HepG2 (cell line): Measurements from ENCODE around the gene TUBB4A. TPM values are rescaled to one million over a fixed set of nuclear protein-coding genes. Genes with fewer than 3 reads are reported as not detected.

Experiments used
- ATAC-seq: fragments of 200-7000 bp; cut with Tn5 transposase; 3 replicates; pipeline ENCODE4 v1.9.1; 2020; ENCODE audit warnings: mild to moderate bottlenecking, moderate library complexity
- BruUV-seq: library from RNA; stranded (reverse); fragments of 400-500 nt; replicated peaks from 2 replicates; lab custom pipeline; 2021; lab: Mats Ljungman, UMichigan
- CTCF ChIA-PET: fragments of 300-600 bp; formaldehyde crosslinking; extraction: SDS; loops from one replicate; lab custom pipeline; 2021; ENCODE audit warnings: low total read pairs, inconsistent platforms, low intra/inter-chr PET ratio; lab: Yijun Ruan, JAX
- POLR2A ChIA-PET: fragments of 350-600 bp; sonication (Branson Sonifier 250); formaldehyde crosslinking; loops from one replicate; lab custom pipeline; 2020; ENCODE audit warnings: antibody characterized with exemption, inconsistent platforms; lab: Yijun Ruan, JAX
- DNase-seq: peaks from one replicate; pipeline ENCODE4 v3.0.0-alpha.2; 2015; ENCODE audit warnings: low spot score
- FAIRE-seq: peaks from 3 replicates; lab custom pipeline; 2011; peaks lifted over from hg19 to GRCh38; lab: Jason Lieb, UNC
- H2AFZ ChIP-seq: one replicate; pipeline ENCODE4 v1.6.1; 2011; ENCODE audit warnings: low read length, inconsistent platforms
- H3K27ac ChIP-seq: fragments of 300-600 bp; 3 replicates; pipeline ENCODE4 v1.8.0; 2011; ENCODE audit warnings: mixed run types, mild to moderate bottlenecking, mixed read lengths, low read length, inconsistent platforms; ENCODE audit not compliant: insufficient read depth; ENCODE audit errors: extremely low read length
- H3K27me3 ChIP-seq, 2 experiments: fragments of 200-600 bp in 1 of 2; 2 replicates in 1 of 2; 3 replicates in 1 of 2; pipeline versions ENCODE4 v1.6.0 to v1.8.0; 2011; ENCODE audit warnings: low read length in 2 of 2, mild to moderate bottlenecking in 2 of 2, moderate library complexity in 2 of 2, inconsistent platforms in 1 of 2; ENCODE audit not compliant: insufficient read depth in 2 of 2, control insufficient read depth in 1 of 2
- H3K36me3 ChIP-seq, 2 experiments: fragments of 200-600 bp in 1 of 2; replicated peaks in 1 of 2; 2 replicates in 1 of 2; 3 replicates in 1 of 2; pipeline versions ENCODE4 v1.5.1 to v1.8.0; 2011; ENCODE audit warnings: low read length in 2 of 2, inconsistent platforms in 1 of 2; ENCODE audit not compliant: insufficient read depth in 2 of 2, control insufficient read depth in 1 of 2
- H3K4me1 ChIP-seq: 2 replicates; pipeline ENCODE4 v1.5.1; 2012; ENCODE audit warnings: low read length, inconsistent platforms; ENCODE audit not compliant: insufficient read depth
- H3K4me2 ChIP-seq: 2 replicates; pipeline ENCODE4 v1.6.0; 2011; ENCODE audit warnings: low read depth, low read length, inconsistent platforms
- H3K4me3 ChIP-seq, 3 experiments: fragments of 200-600 bp in 1 of 3; sonication (generic), shearing (Covaris generic) in 1 of 3; replicated peaks in 1 of 3; 2 replicates each; pipeline ENCODE4 v1.5.1; 2011 to 2016; ENCODE audit warnings: low read length in 3 of 3, inconsistent platforms in 2 of 3, low read depth in 2 of 3, mild to moderate bottlenecking in 2 of 3, control low read depth in 1 of 3, mixed read lengths in 1 of 3; ENCODE audit not compliant: insufficient read depth in 1 of 3
- H3K79me2 ChIP-seq: one replicate; pipeline ENCODE4 v1.6.1; 2011; ENCODE audit warnings: low read length, inconsistent platforms; ENCODE audit not compliant: insufficient read depth
- H3K9ac ChIP-seq: 2 replicates; pipeline ENCODE4 v1.6.0; 2011; ENCODE audit warnings: mild to moderate bottlenecking, low read depth, low read length, inconsistent platforms; ENCODE audit not compliant: insufficient read depth
- H3K9me3 ChIP-seq: 2 replicates; pipeline ENCODE4 v1.5.1; 2012; ENCODE audit warnings: mild to moderate bottlenecking, low read length
- H4K20me1 ChIP-seq: 2 replicates; pipeline ENCODE4 v1.6.0; 2011; ENCODE audit warnings: inconsistent platforms, mild to moderate bottlenecking, low read length, moderate library complexity; ENCODE audit not compliant: insufficient read depth
- IRF2 ChIP-seq: IDR thresholded peaks from 2 replicates; pipeline ENCODE4 v1.6.1; 2018; ENCODE audit warnings: missing genetic modification reagents, missing compliant biosample characterization
- JDP2 ChIP-seq: sonication (generic); formaldehyde crosslinking; IDR thresholded peaks from 2 replicates; pipeline ENCODE4 v1.8.1; 2022; ENCODE audit warnings: missing genetic modification reagents, borderline replicate concordance
- KAT8 ChIP-seq: IDR thresholded peaks from 2 replicates; pipeline ENCODE4 v1.6.1; 2016; ENCODE audit warnings: missing genetic modification reagents, missing compliant biosample characterization
- KLF16 ChIP-seq, 2 experiments: sonication (generic) in 1 of 2; formaldehyde crosslinking in 1 of 2; IDR thresholded peaks; 2 replicates each; pipeline versions ENCODE4 v1.6.1 to v1.8.0; 2016 to 2023; ENCODE audit warnings: missing genetic modification reagents in 2 of 2, missing compliant biosample characterization in 1 of 2
- MAZ ChIP-seq, 2 experiments: sonication (generic) in 1 of 2; formaldehyde crosslinking in 1 of 2; IDR thresholded peaks; 2 replicates each; pipeline versions ENCODE4 v1.5.0 to v1.6.1; 2012 to 2020; ENCODE audit warnings: low read depth in 2 of 2, mild to moderate bottlenecking in 2 of 2, borderline replicate concordance in 1 of 2, improper control_type of control experiment in 1 of 2, low read length in 1 of 2, missing genetic modification reagents in 1 of 2, moderate library complexity in 1 of 2
- MEF2D ChIP-seq: sonication (generic); formaldehyde crosslinking; IDR thresholded peaks from 2 replicates; pipeline ENCODE4 v1.5.1; 2020; ENCODE audit warnings: mild to moderate bottlenecking, missing genetic modification reagents
- ZBTB7B ChIP-seq: sonication (generic); formaldehyde crosslinking; IDR thresholded peaks from 2 replicates; pipeline ENCODE4 v1.4.0; 2020; ENCODE audit warnings: missing genetic modification reagents
- ZNF207 ChIP-seq: fragments of 450-650 bp; IDR thresholded peaks from 2 replicates; pipeline ENCODE4 v1.6.1; 2016; ENCODE audit warnings: antibody characterized with exemption, borderline replicate concordance
- WGBS: methylation state at CpG from one replicate; pipeline ENCODE4 v1.1.6; 2017; ENCODE audit warnings: low lambda C conversion rate; 5-methylcytosine and 5-hydroxymethylcytosine counted together
- in situ Hi-C: cut with HindIII; loops from 2 replicates; pipeline ENCODE4 v1.10.0; 2017; ENCODE audit warnings: low pct_unique_long_range_greater_than_20kb; ENCODE audit not compliant: extremely low pct_ligation_motif_present
- intact Hi-C: fragments of 100-400 bp; cut with micrococcal nuclease; formaldehyde crosslinking; loops from one replicate; pipeline ENCODE4 v1.10.0; 2022; ENCODE audit not compliant: unreplicated experiment
- polyA plus RNA-seq, 8 experiments: library from polyadenylated mRNA; depleted of rRNA in 3 of 8; stranded (reverse) in 7 of 8; unstranded in 1 of 8; fragments of >200 nt; fragmentation: Illumina TruSeq in 4 of 8; extraction: Trizol in 4 of 8; gene quantifications; 2 replicates each; pipeline versions ENCODE4 v1.2.1 to v1.2.3, GENCODE V29; 2011 to 2016; ENCODE audit warnings: low read depth in 4 of 8, missing spikeins in 1 of 8, mixed read lengths in 1 of 8; ENCODE audit not compliant: insufficient read depth in 1 of 8
- total RNA-seq, 5 experiments: library from RNA; depleted of rRNA; stranded (reverse); fragments of >200 nt; fragmentation: Illumina TruSeq; extraction: Trizol; gene quantifications; 2 replicates each; pipeline ENCODE4 v1.2.3, GENCODE V29; 2016; ENCODE audit warnings: low read depth in 1 of 5
- TF ChIP-seq, protein P1 (sequence below): conservative IDR thresholded peaks from 2 replicates; pipeline ENCODE4 v1.6.1; 2018; ENCODE audit warnings: missing genetic modification reagents
- TF ChIP-seq, protein P2 (sequence below): IDR thresholded peaks from 2 replicates; pipeline ENCODE4 v1.4.0; 2020; ENCODE audit warnings: mild to moderate bottlenecking, missing genetic modification reagents
- TF ChIP-seq, protein P3 (sequence below): IDR thresholded peaks from 2 replicates; pipeline ENCODE4 v1.6.1; 2016
- TF ChIP-seq, protein P4 (sequence below): sonication (generic); formaldehyde crosslinking; IDR thresholded peaks from 2 replicates; pipeline ENCODE4 v1.4.0; 2020; ENCODE audit warnings: missing genetic modification reagents
- TF ChIP-seq, protein P5 (sequence below): sonication (generic); formaldehyde crosslinking; IDR thresholded peaks from 2 replicates; pipeline ENCODE4 v1.5.1; 2020; ENCODE audit warnings: missing genetic modification reagents, mild to moderate bottlenecking, borderline replicate concordance

The TUBB4A gene
- total and polyA plus RNA-seq, 2 of the 13 experiments (the other 11 are each of a cell fraction or from before 2014, with no cell fraction given), result not detected

DNA sequence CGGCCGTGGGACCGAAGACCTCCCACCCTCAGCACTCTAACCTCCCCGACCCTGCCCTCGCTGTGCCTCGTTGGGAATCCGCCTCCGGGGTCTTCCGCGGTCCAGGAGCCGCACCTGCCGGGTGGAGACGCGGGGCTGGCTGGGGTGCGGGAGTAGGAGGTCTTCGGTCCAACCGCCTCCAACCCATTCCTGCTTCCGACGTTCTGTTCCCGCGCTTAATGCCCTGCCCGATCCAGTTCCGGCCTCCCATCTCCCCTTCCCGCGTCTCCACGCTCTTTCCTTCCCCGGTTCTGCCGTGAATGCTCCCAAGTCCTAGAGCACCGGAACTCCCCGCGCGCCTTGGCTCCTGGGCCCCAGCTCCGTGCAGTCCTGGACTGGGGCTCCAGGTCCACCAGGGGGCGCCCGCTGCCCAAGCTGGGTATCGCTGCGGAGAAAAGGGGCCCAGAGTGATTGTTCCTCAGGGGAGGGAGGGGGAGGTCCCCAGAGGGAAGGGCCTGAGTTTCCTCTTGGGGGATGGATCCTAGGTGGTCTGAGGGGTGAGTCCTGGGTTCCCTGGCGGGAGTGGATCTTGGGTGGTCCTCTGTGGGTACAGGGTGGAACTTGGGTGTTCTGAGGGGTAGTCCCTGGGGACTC is 14.7 kb upstream of the TUBB4A start:
- Histone ChIP-seq H3K4me3 (peak overlapping the region; percentile 54 to 88 (median 78); a peak in 5 of 6 replicates), H3K9me3 (no peaks in the 10 kb centered on the region), H3K4me2 (peak overlapping the region; percentile 97), H2AFZ (no peak overlapping the region), H3K4me1 (peaks cover 46% of the 10 kb centered on the region), H3K36me3 (no peaks in the 10 kb centered on the region), H3K9ac (peak overlapping the region; percentile 57), H4K20me1 (no peaks in the 10 kb centered on the region), H3K27ac (no peak overlapping the region), H3K27me3 (no peaks in the 10 kb centered on the region; a peak in 1 of 5 replicates), H3K79me2 (no peaks in the 10 kb centered on the region)
- 0% methylated on average over 13 of the region's 38 CpGs for WGBS
- BruUV-seq, result no TSS peak
- POLR2A ChIA-PET, result interaction anchor here (0.9 to 1.6 kb wide), 5 partner anchors 9 to 221 kb away, joined by 3 to 8 read pairs (median 4); partner anchors contain the start of genes C3, GPR108, KHSRP and TNFSF9
- no peak for FAIRE-seq
- intact Hi-C loops, result loop anchor here (2.0 kb wide), 2 partner anchors 116 to 346 kb away; no protein-coding TSS in a partner anchor
- in situ Hi-C loops, result loop anchor here (5.0 kb wide), 1 partner anchor 116 kb away; no protein-coding TSS in a partner anchor
- CTCF ChIA-PET, result interaction anchor here (1.4 to 2.4 kb wide), 2 partner anchors 35 to 116 kb away, joined by 3 to 24 read pairs; partner anchors contain the start of gene DENND1C
- DNase-seq, result peak; percentile 60
- ATAC-seq, result peak; percentile 96
- TF ChIP-seq, protein P1, sequence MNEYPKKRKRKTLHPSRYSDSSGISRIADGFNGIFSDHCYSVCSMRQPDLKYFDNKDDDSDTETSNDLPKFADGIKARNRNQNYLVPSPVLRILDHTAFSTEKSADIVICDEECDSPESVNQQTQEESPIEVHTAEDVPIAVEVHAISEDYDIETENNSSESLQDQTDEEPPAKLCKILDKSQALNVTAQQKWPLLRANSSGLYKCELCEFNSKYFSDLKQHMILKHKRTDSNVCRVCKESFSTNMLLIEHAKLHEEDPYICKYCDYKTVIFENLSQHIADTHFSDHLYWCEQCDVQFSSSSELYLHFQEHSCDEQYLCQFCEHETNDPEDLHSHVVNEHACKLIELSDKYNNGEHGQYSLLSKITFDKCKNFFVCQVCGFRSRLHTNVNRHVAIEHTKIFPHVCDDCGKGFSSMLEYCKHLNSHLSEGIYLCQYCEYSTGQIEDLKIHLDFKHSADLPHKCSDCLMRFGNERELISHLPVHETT (CRISPR knock-in tag), result 0 out of 2 replicates have a peak, but pooled peaks have one; percentile 49
- TF ChIP-seq ZBTB7B (CRISPR knock-in tag), result peak; percentile 47; the same call in 1 of the 2 replicates
- TF ChIP-seq, protein P2, sequence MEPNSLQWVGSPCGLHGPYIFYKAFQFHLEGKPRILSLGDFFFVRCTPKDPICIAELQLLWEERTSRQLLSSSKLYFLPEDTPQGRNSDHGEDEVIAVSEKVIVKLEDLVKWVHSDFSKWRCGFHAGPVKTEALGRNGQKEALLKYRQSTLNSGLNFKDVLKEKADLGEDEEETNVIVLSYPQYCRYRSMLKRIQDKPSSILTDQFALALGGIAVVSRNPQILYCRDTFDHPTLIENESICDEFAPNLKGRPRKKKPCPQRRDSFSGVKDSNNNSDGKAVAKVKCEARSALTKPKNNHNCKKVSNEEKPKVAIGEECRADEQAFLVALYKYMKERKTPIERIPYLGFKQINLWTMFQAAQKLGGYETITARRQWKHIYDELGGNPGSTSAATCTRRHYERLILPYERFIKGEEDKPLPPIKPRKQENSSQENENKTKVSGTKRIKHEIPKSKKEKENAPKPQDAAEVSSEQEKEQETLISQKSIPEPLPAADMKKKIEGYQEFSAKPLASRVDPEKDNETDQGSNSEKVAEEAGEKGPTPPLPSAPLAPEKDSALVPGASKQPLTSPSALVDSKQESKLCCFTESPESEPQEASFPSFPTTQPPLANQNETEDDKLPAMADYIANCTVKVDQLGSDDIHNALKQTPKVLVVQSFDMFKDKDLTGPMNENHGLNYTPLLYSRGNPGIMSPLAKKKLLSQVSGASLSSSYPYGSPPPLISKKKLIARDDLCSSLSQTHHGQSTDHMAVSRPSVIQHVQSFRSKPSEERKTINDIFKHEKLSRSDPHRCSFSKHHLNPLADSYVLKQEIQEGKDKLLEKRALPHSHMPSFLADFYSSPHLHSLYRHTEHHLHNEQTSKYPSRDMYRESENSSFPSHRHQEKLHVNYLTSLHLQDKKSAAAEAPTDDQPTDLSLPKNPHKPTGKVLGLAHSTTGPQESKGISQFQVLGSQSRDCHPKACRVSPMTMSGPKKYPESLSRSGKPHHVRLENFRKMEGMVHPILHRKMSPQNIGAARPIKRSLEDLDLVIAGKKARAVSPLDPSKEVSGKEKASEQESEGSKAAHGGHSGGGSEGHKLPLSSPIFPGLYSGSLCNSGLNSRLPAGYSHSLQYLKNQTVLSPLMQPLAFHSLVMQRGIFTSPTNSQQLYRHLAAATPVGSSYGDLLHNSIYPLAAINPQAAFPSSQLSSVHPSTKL, result peak; percentile 60; the same call in 1 of the 2 replicates
- TF ChIP-seq, protein P3, sequence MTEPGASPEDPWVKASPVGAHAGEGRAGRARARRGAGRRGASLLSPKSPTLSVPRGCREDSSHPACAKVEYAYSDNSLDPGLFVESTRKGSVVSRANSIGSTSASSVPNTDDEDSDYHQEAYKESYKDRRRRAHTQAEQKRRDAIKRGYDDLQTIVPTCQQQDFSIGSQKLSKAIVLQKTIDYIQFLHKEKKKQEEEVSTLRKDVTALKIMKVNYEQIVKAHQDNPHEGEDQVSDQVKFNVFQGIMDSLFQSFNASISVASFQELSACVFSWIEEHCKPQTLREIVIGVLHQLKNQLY (CRISPR knock-in tag), result no peak
- no peak for TF ChIP-seq ZNF207
- TF ChIP-seq, protein P4, sequence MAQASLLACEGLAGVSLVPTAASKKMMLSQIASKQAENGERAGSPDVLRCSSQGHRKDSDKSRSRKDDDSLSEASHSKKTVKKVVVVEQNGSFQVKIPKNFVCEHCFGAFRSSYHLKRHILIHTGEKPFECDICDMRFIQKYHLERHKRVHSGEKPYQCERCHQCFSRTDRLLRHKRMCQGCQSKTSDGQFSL, result no peak
- peak; percentile 75; the same call in 1 of the 2 replicates for TF ChIP-seq MEF2D (CRISPR knock-in tag)
- TF ChIP-seq KAT8 (CRISPR knock-in tag), result 0 out of 2 replicates have a peak, but pooled peaks have one; percentile 47
- 0 out of 2 replicates have a peak, but pooled peaks have one; percentile 42 for TF ChIP-seq IRF2 (CRISPR knock-in tag)
- TF ChIP-seq MAZ (IDR thresholded peaks at IDR 0.05; ENCODE audit: borderline replicate concordance, low read depth, low read length), result peak; percentile 58; the same call in 1 of the 2 replicates
- no peak; the same call in 1 of the 2 replicates for TF ChIP-seq MAZ (CRISPR knock-in tag; IDR thresholded peaks at IDR 0.05; ENCODE audit: low read depth)
- peak in 1 of 2 experiments; percentile 30; a peak in 1 of 4 replicates for TF ChIP-seq KLF16 (CRISPR knock-in tag; IDR thresholded peaks at IDR 0.05)
- TF ChIP-seq, protein P5, sequence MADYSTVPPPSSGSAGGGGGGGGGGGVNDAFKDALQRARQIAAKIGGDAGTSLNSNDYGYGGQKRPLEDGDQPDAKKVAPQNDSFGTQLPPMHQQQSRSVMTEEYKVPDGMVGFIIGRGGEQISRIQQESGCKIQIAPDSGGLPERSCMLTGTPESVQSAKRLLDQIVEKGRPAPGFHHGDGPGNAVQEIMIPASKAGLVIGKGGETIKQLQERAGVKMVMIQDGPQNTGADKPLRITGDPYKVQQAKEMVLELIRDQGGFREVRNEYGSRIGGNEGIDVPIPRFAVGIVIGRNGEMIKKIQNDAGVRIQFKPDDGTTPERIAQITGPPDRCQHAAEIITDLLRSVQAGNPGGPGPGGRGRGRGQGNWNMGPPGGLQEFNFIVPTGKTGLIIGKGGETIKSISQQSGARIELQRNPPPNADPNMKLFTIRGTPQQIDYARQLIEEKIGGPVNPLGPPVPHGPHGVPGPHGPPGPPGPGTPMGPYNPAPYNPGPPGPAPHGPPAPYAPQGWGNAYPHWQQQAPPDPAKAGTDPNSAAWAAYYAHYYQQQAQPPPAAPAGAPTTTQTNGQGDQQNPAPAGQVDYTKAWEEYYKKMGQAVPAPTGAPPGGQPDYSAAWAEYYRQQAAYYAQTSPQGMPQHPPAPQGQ, result 0 out of 2 replicates have a peak, but pooled peaks have one; percentile 50
- TF ChIP-seq JDP2 (CRISPR knock-in tag), result no peak
